Sigmoid colon (tissue), 7 donors: Measurements from ENCODE around the gene TMPRSS4. TPM values are rescaled to one million over a fixed set of nuclear protein-coding genes. Genes with fewer than 3 reads are reported as not detected.
A peak's percentile ranks its signal among the peaks of the same experiment; 100 is the strongest.

Source experiments
- DNase-seq: peaks from one replicate; pipeline ENCODE4 v3.0.0-alpha.2; 2019
- H3K27ac ChIP-seq, 4 donors: fragments of 200-600 bp; sonication (generic); one replicate each; pipeline ENCODE4 v1.5.1; 2016 to 2019; ENCODE audit warnings: mild to moderate bottlenecking in 1 of 4
- H3K27me3 ChIP-seq, 3 donors: fragments of 200-600 bp; sonication (generic); one replicate each; pipeline ENCODE4 v1.5.1; 2019; ENCODE audit warnings: mild to moderate bottlenecking in 1 of 3
- H3K36me3 ChIP-seq, 4 donors: fragments of 200-600 bp; sonication (generic); one replicate each; pipeline ENCODE4 v1.5.1; 2016 to 2019
- H3K4me1 ChIP-seq, 4 donors: fragments of 200-600 bp; sonication (generic); one replicate each; pipeline ENCODE4 v1.5.1; 2017 to 2019
- H3K4me3 ChIP-seq, 4 donors: fragments of 200-600 bp; sonication (generic); one replicate each; pipeline ENCODE4 v1.5.1; 2017 to 2019; ENCODE audit warnings: mild to moderate bottlenecking in 2 of 4, moderate library complexity in 1 of 4
- H3K9me3 ChIP-seq, 4 donors: fragments of 200-600 bp in 3 of 4; sonication (generic) in 3 of 4; one replicate each; pipeline versions ENCODE4 v1.5.1 to v1.6.1; 2013 to 2019
- EP300 ChIP-seq, 4 donors: sonication (generic); formaldehyde crosslinking; IDR thresholded peaks; one replicate each; pipeline ENCODE4 v1.6.1; 2017; ENCODE audit warnings: antibody characterized with exemption in 4 of 4
- POLR2A ChIP-seq, 2 donors: fragments of 450-650 bp; IDR thresholded peaks; one replicate each; pipeline ENCODE4 v1.6.1; 2016; ENCODE audit warnings: antibody characterized with exemption in 2 of 2, mild to moderate bottlenecking in 2 of 2, moderate library complexity in 2 of 2
- POLR2AphosphoS5 ChIP-seq, 4 donors: sonication (generic); formaldehyde crosslinking; IDR thresholded peaks; one replicate each; pipeline ENCODE4 v1.6.1; 2017; ENCODE audit warnings: antibody characterized with exemption in 4 of 4
- WGBS, 2 donors: extraction: QIAGEN DNeasy Blood & Tissue Kit; methylation state at CpG; one replicate each; pipeline ENCODE4 v1.1.7; 2013; 5-methylcytosine and 5-hydroxymethylcytosine counted together
- intact Hi-C: fragments of 100-400 bp; cut with DNase I; formaldehyde crosslinking; loops from one replicate; pipeline ENCODE4 v1.15.1; 2023
- polyA plus RNA-seq, 3 donors: library from polyadenylated mRNA; stranded (reverse); fragments of 200-250 nt; gene quantifications; one replicate each; pipeline ENCODE4 v1.2.3, GENCODE V29; 2013
- total RNA-seq, 4 donors: library from RNA; depleted of rRNA; stranded (reverse); fragments of >200 nt; gene quantifications; one replicate each; pipeline ENCODE4 v1.1.0, GENCODE V29; 2016
- TF ChIP-seq, protein P1 (sequence below), 4 experiments: fragments of 450-650 bp in 3 of 4; fragments of 200-600 bp in 1 of 4; IDR thresholded peaks; one replicate each; pipeline ENCODE4 v1.5.1; 2016 to 2019; ENCODE audit warnings: antibody characterized with exemption in 4 of 4, mild to moderate bottlenecking in 3 of 4, moderate library complexity in 2 of 4
- donor health status: healthy with polysubstance abuse.
- donor health status: Bipolar disorder and iron deficiency.
- donor health status: healthy.

The TMPRSS4 gene
- total and polyA plus RNA-seq, 7 donors = 1.4 to 134 (median 84.6) TPM; not detected in 3

DNA sequence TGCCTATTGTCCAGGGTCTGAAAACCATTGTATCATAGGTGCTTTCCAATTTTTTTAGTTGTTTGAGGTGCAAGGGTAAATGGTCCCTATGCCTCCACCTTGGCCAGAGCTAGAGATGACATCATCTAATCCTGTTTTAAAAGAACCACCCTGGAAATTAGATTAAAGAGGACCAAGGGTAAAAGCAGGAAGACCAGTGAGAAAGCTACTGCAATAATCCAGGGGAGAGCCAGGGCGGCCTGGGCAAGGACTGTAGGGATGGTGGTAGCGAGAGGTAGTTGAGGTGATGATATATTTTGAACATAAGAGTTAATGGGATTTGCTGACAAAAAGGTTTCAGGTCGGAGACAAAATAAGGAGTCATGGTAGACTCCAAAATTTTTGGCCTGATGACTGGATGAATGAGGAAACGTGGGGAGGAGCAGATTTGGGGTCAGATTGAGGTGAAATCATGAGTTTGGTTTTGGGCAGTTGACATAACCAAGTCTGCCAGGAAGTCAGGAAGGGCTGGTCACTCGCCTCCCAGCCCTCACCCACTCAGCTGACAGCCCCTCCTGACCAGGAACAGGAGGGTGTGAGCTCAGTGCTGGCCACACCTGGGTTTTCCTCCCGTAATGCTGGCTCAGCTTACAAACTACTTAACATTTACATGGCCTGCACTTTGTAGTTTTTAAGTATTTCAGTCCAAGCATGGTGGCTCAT is 52.7 kb downstream of the TMPRSS4 start:
- H3K36me3 ChIP-seq = no peaks in the 10 kb centered on the region
- H3K27ac ChIP-seq = no peak overlapping the region
- DNase-seq = no peak
- no peaks in the 10 kb centered on the region for H3K9me3 ChIP-seq
- 72 to 73% methylated on average over 6 of the region's 6 CpGs for WGBS, 2 donors
- H3K4me1 ChIP-seq = no peaks in the 10 kb centered on the region
- TF ChIP-seq POLR2AphosphoS5 (IDR thresholded peaks at IDR 0.05) = no peak
- TF ChIP-seq, protein P1, sequence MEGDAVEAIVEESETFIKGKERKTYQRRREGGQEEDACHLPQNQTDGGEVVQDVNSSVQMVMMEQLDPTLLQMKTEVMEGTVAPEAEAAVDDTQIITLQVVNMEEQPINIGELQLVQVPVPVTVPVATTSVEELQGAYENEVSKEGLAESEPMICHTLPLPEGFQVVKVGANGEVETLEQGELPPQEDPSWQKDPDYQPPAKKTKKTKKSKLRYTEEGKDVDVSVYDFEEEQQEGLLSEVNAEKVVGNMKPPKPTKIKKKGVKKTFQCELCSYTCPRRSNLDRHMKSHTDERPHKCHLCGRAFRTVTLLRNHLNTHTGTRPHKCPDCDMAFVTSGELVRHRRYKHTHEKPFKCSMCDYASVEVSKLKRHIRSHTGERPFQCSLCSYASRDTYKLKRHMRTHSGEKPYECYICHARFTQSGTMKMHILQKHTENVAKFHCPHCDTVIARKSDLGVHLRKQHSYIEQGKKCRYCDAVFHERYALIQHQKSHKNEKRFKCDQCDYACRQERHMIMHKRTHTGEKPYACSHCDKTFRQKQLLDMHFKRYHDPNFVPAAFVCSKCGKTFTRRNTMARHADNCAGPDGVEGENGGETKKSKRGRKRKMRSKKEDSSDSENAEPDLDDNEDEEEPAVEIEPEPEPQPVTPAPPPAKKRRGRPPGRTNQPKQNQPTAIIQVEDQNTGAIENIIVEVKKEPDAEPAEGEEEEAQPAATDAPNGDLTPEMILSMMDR (IDR thresholded peaks at IDR 0.05) = no peak
- no peak for TF ChIP-seq EP300 (IDR thresholded peaks at IDR 0.05)
- no peak for TF ChIP-seq POLR2A (IDR thresholded peaks at IDR 0.05)
- H3K27me3 ChIP-seq = no peaks in the 10 kb centered on the region
- intact Hi-C loops = no loop called here
- H3K4me3 ChIP-seq = no peak overlapping the region

DNA sequence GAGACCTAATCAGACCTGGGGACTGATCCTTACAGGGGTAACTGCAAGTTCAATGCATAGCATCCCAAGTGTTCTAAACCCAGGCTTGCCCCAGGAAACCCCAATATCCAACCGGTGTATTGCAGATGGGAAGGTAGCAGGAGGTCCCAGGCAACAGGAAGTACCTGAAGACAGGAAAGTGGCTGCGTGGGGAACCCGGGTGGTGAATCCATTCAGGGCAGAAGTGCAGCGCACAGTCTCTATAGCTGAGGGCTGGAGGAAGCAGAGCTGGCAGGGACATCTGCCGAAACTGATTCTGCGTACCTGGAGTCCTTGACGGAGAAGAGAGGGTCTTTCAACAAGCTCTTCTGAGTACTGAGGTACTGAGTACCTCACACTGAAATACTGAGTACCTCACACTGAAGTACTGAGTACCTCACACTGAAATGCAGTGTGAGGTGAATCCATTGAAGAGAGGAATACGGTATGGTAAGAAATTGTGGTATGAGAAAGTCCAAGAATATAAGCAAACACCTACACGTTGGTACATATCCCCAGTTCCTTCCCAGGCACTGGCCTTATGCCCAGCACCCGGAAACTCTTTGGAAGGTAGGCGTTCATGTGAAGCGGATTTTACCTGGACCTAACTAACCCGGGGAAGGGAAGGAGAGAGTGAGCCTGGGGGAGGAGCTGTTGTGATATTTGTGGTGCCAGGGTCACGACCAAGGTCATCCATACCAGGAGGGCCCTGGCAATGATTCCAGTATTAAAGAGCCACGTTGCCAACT is 55.7 kb downstream of the TMPRSS4 start:
- H3K27ac ChIP-seq = no peak overlapping the region
- H3K36me3 ChIP-seq = no peaks in the 10 kb centered on the region
- H3K27me3 ChIP-seq = peaks cover 0 to 18% (median 2%) of the 10 kb centered on the region in 3 donors
- TF ChIP-seq POLR2A (IDR thresholded peaks at IDR 0.05) (no peak), POLR2AphosphoS5 (IDR thresholded peaks at IDR 0.05) (no peak)
- TF ChIP-seq, protein P1 (IDR thresholded peaks at IDR 0.05) = no peak
- no peak overlapping the region for H3K4me3 ChIP-seq
- intact Hi-C loops = no loop called here
- peak; percentile 45 for DNase-seq
- WGBS, 2 donors = 84 to 85% methylated on average over 15 of the region's 15 CpGs
- no peaks in the 10 kb centered on the region for H3K9me3 ChIP-seq
- H3K4me1 ChIP-seq = no peaks in the 10 kb centered on the region

DNA sequence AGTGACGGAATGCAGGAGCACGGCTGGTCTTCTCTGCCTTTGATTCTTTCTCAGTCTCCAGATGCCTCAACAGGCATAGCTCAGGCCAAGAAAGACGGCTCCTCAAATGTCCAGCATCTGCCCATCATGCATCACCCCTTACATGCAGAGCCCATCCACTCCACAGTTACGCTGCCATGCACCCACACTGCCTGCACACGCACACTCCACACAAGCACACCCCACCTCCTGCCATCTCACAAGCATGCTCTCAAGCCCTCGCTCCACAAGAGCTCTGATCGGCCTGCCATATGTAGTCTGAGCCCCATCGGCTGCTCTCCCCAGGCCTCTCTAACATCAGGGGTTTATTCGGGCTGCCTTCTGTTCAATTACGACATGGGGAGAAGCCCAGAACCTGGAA is 56.9 kb downstream of the TMPRSS4 start:
- no peak for TF ChIP-seq POLR2A (IDR thresholded peaks at IDR 0.05)
- TF ChIP-seq POLR2AphosphoS5 (IDR thresholded peaks at IDR 0.05) = no peak
- TF ChIP-seq EP300 (IDR thresholded peaks at IDR 0.05) = no peak
- TF ChIP-seq, protein P1 (IDR thresholded peaks at IDR 0.05) = no peak
- Histone ChIP-seq H3K9me3 (no peaks in the 10 kb centered on the region), H3K27me3 (peaks cover 0 to 25% (median 2%) of the 10 kb centered on the region in 3 donors), H3K4me3 (no peak overlapping the region), H3K27ac (no peak overlapping the region), H3K4me1 (no peaks in the 10 kb centered on the region), H3K36me3 (no peaks in the 10 kb centered on the region)
- DNase-seq = peak; percentile 53
- 92 to 93% methylated on average over 10 of the region's 10 CpGs for WGBS, 2 donors
- intact Hi-C loops = no loop called here

DNA sequence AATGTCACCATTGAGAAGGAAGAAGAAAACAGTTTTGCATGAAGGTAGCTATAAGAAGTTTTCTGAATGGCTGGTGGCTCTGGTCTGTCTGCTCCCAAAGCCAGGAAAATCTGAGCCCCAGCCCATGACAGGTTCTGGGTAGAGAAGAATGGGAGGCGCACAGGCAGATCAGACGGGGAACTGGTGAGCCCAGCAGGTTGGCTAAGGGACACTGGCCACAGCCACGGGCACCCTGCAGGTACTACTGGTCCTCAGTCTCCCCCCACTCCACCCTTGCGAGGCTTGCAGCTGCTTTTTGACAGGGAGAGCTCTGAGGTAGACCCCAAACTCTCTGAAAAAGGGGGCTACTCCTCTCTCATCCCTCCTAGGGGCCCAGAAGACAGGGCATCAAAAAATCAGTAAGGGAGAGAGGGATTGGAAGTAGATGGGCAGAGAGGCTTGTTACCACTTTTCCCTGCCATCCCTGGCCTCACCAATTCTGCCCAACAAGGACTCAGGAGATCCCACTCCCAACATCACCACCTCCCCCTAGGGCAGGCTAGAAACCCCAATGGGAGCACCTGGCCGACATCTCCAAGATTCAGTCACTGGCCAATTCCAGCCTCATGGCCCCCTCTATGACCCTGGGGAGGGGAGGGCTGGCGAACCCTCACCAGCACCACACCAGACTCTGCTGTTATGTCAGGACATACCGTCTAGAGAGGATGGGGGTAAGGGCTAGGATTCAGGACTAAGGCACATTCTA is 58.3 kb downstream of the TMPRSS4 start:
- H3K4me3 ChIP-seq = no peak overlapping the region
- H3K27me3 ChIP-seq = peaks cover 0 to 33% (median 2%) of the 10 kb centered on the region in 3 donors
- H3K9me3 ChIP-seq = no peaks in the 10 kb centered on the region
- H3K36me3 ChIP-seq = no peaks in the 10 kb centered on the region
- no peak overlapping the region for H3K27ac ChIP-seq
- no peak for TF ChIP-seq EP300 (IDR thresholded peaks at IDR 0.05)
- TF ChIP-seq POLR2AphosphoS5 (IDR thresholded peaks at IDR 0.05) = no peak
- TF ChIP-seq, protein P1 (IDR thresholded peaks at IDR 0.05) = no peak
- no peak for TF ChIP-seq POLR2A (IDR thresholded peaks at IDR 0.05)
- 60 to 82% methylated on average over 7 of the region's 7 CpGs for WGBS, 2 donors
- intact Hi-C loops = no loop called here
- peak; percentile 39 for DNase-seq
- H3K4me1 ChIP-seq = no peaks in the 10 kb centered on the region
